IgD-negative memory B cell (primary cell): ENCODE data around the gene SPEG. TPM values are rescaled to one million over a fixed set of nuclear protein-coding genes. Genes with fewer than 3 reads are reported as not detected.
A peak's percentile ranks its signal among the peaks of the same experiment; 100 is the strongest.

Source experiments
- H3K27ac Mint-ChIP-seq, 3 donors: one replicate each; pipeline ENCODE4 v1.8.0; 2020 to 2022; ENCODE audit warnings: mild to moderate bottlenecking in 3 of 3, mixed read lengths in 3 of 3, moderate library complexity in 1 of 3
- H3K27me3 Mint-ChIP-seq: one replicate; pipeline ENCODE4 v1.8.0; 2021; ENCODE audit warnings: mixed read lengths
- H3K36me3 Mint-ChIP-seq: one replicate; pipeline ENCODE4 v1.8.0; 2020; ENCODE audit warnings: mild to moderate bottlenecking, mixed read lengths
- H3K4me1 Mint-ChIP-seq, 3 donors: one replicate each; pipeline ENCODE4 v1.8.0; 2020 to 2022; ENCODE audit warnings: mixed read lengths in 3 of 3, mild to moderate bottlenecking in 1 of 3
- H3K4me3 Mint-ChIP-seq, 4 donors: one replicate each; pipeline ENCODE4 v1.8.0; 2020 to 2022; ENCODE audit warnings: mild to moderate bottlenecking in 4 of 4, mixed read lengths in 4 of 4, moderate library complexity in 3 of 4
- H3K9me3 Mint-ChIP-seq, 3 donors: one replicate each; pipeline ENCODE4 v1.8.0; 2020 to 2021; ENCODE audit warnings: mixed read lengths in 3 of 3, mild to moderate bottlenecking in 1 of 3
- polyA plus RNA-seq: library from polyadenylated mRNA; unstranded; fragments of 300-500 nt; fragmentation: Illumina TruSeq; gene quantifications from one replicate; pipeline ENCODE4 v1.2.3, GENCODE V29; 2021

The SPEG gene
- polyA plus RNA-seq, 1 donor from 2014 or later: not detected

DNA sequence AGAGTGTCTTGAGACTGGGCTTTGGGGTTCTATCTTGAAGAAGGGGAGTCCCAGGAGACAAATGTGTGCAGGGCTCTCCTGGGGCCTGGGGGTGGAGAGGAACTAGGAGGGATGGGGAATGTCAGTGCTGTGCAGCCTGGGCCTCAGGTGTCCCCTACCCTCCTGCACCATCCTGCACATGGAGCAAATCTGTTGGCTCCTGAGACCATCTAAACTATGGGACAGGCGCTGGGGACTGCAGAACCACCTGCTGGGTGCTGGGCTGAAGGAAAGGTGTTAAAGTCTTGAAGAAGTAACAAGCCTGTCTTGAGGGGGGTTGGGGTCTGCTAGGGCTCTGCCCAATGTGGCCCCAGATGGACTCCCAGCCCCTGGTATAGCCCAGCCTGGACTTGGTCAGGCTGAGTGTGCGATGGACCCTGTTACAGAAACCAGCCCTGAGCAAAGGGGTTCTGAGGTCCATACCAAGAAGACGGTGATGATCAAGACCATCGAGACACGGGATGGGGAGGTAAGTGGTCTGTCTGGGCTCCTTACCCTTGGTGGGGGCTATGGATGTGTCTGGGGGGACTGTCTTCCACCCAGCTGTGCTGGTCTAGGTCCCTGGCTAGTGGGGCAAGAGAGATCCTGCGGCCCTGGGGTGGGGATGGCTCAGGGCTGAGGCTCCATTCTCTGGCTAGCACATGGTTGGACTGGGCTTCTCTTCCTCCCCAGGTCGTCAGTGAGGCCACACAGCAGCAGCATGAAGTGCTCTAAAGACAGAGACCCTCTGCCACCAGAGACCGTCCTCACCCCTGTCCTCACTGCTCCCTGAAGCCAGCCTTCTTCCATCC, 9.2 kb upstream of the SPEG start:
- peaks cover 3% of the 10 kb centered on the region for H3K36me3 Mint-ChIP-seq
- H3K4me3 Mint-ChIP-seq: no peak overlapping the region
- no peak overlapping the region for H3K27ac Mint-ChIP-seq
- peaks cover 25% of the 10 kb centered on the region for H3K27me3 Mint-ChIP-seq
- H3K9me3 Mint-ChIP-seq: no peaks in the 10 kb centered on the region
- H3K4me1 Mint-ChIP-seq: no peaks in the 10 kb centered on the region

GRCh38 chr2:219426068-219426443, 8.6 kb upstream of the SPEG start:
- Mint-ChIP-seq H3K36me3 (peaks cover 3% of the 10 kb centered on the region), H3K27me3 (peaks cover 24% of the 10 kb centered on the region), H3K27ac (no peak overlapping the region), H3K4me3 (no peak overlapping the region), H3K4me1 (no peaks in the 10 kb centered on the region), H3K9me3 (no peaks in the 10 kb centered on the region)

DNA sequence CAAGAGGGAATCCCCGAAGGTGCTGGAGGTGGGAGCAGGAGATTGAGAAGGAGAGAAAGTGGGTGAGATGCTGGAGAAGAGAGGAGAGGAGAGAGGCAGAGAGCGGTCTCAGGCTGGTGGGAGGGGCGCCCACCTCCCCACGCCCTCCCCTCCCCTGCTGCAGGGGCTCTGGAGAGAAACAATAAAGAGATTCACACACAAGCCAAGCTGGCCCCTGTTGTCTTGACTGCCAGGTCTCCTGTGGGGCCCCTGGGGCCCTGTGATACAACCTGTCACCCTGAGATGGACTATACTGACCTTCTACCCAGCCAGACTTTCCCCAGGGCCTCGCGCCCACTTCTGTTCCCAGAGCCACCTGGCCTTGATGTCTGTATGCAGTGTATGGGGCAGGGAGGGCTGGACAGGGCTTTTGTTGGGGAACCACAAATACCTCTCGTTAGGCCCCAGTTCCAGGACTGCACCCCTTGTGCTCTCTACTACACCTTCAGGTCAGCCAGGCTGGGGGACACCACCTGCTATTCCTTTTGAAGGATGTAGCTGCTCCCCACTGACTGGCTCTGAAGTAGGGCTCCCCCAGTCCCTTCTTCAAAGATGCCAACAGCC, 8.0 kb upstream of the SPEG start:
- Mint-ChIP-seq H3K27ac (no peak overlapping the region), H3K4me3 (no peak overlapping the region), H3K27me3 (peaks cover 20% of the 10 kb centered on the region), H3K9me3 (no peaks in the 10 kb centered on the region), H3K4me1 (no peaks in the 10 kb centered on the region), H3K36me3 (peaks cover 6% of the 10 kb centered on the region)

- Mint-ChIP-seq H3K4me3 (no peak overlapping the region), H3K36me3 (peaks cover 6% of the 10 kb centered on the region), H3K27me3 (peaks cover 27% of the 10 kb centered on the region), H3K27ac (no peak overlapping the region), H3K9me3 (no peaks in the 10 kb centered on the region), H3K4me1 (no peaks in the 10 kb centered on the region)
These were observed 6.2 kb upstream of the SPEG start for GRCh38 chr2:219428469-219428868.

DNA sequence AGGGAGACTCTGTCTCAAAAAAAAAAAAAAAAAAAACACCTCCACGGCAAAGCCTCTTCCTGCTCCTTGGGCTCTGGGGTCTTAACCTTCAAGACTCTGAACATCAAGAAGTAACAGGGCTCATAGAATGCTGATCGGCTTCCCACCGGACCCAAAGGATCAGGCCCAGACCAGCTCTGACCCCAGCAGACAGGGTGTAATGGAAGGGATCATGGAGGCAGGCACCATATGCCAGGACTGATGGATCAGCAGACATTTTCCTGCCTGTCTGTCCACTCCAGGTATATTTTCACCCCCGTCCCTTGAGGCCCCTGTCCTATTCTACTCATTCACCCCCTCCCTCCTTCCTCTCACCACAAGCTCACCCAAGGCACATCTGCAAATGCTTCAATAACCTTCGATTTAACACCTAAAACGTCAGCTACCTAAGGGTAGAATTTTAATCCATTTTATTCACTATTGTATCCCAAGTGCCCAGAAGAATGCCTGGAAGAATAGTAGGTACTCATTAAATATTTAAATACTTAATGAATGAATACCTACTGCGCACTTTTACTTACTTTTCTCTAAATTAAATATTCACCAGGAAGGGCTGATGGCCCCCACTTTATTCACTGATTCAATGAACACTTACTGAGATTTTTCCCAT, 4.6 kb upstream of the SPEG start:
- H3K4me3 Mint-ChIP-seq: no peak overlapping the region
- no peaks in the 10 kb centered on the region for H3K9me3 Mint-ChIP-seq
- H3K36me3 Mint-ChIP-seq: peaks cover 6% of the 10 kb centered on the region
- H3K4me1 Mint-ChIP-seq: no peaks in the 10 kb centered on the region
- H3K27me3 Mint-ChIP-seq: peaks cover 23% of the 10 kb centered on the region
- peak overlapping the region in 1 of 3 donors; percentile 31 for H3K27ac Mint-ChIP-seq

DNA sequence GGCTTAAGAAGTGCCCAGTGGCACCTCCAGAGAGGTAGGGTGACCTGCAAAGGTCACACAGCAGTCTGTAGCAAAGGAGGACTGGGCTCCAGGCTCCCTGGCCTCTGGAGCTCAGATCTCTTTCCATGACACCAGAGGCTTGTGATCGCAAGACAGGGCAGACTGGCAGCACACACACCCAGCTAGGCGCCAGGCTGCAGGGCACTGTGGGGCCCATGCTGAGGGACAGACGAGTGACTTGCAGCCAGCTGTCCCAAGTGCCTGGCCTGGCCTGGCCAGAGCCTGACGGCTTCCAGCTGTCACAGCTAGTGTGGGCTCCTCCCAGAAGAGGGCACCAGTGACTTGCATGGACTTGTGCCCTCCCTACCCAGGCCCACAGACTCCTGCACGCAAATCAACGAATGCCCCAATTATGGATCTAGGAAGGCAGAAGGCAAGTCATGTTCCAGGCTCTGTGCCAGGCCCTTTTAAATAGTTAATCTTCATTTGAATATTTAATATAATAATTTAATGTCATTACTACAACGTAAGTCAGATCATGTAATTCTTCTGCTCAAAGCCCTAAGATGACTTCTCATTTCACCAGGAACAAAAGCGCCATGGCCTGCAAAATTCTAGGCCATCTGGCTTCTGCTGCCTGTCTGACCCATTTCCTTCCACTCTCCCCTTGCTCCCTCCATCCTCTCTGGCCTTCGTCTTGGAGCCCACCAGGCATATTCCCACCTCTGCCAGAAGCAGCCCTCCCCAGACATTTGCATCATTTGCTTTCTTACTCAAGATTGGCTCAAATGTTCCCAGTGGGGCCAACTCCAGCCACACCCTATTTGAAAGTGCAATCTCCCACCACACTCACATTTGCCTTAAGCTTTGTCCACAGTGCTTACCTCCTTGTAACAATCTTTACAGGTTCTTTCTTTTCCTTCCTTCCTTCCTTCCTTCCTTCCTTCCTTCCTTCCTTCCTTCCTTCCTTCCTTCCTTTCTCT, 3.7 kb upstream of the SPEG start:
- Mint-ChIP-seq H3K27me3 (peaks cover 19% of the 10 kb centered on the region), H3K4me3 (no peak overlapping the region), H3K36me3 (peaks cover 6% of the 10 kb centered on the region), H3K27ac (no peak overlapping the region), H3K4me1 (peaks cover 0 to 2% (median 0%) of the 10 kb centered on the region in 3 donors), H3K9me3 (peaks cover 0 to 2% (median 0%) of the 10 kb centered on the region in 3 donors)

GRCh38 chr2:219433666-219434467, 776 bp upstream of the SPEG start:
- Mint-ChIP-seq H3K4me3 (no peak overlapping the region), H3K27me3 (peaks cover 18% of the 10 kb centered on the region), H3K4me1 (peaks cover 0 to 2% (median 0%) of the 10 kb centered on the region in 3 donors), H3K36me3 (peaks cover 3% of the 10 kb centered on the region), H3K9me3 (peaks cover 0 to 2% (median 0%) of the 10 kb centered on the region in 3 donors), H3K27ac (no peak overlapping the region)

GRCh38 chr2:219434468-219434717, 250 bp upstream of the SPEG start:
- Mint-ChIP-seq H3K27ac (no peak overlapping the region), H3K4me1 (peaks cover 0 to 2% (median 0%) of the 10 kb centered on the region in 3 donors), H3K9me3 (peaks cover 0 to 2% (median 0%) of the 10 kb centered on the region in 3 donors), H3K27me3 (peaks cover 18% of the 10 kb centered on the region), H3K4me3 (no peak overlapping the region), H3K36me3 (peaks cover 3% of the 10 kb centered on the region)

DNA sequence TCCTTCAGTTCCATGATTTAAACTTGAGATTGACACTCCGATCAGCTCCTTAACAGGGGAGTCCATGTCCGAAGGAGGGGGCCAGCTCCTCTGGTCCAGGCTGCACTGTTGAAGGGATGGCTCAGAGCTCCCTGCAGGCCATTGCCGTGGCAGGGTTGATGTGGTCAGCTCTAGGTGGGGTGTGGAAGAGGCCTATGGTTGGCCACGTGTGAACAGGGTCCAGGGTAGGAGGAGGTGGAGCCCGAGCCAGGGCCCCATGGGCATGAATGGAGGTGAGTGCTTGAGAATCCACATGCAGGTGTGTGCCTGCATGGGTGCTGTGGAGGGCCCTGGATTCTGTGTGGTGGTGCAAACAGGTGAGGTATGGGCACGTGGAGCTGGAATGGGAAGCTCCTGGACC, 1.1 kb downstream of the SPEG start:
- peak overlapping the region in 1 of 4 donors; percentile 20 for H3K4me3 Mint-ChIP-seq

GRCh38 chr2:219436491-219436890, 1.8 kb downstream of the SPEG start:
- Mint-ChIP-seq H3K4me1 (peaks cover 3 to 5% (median 4%) of the 10 kb centered on the region in 3 donors), H3K9me3 (peaks cover 0 to 2% (median 0%) of the 10 kb centered on the region in 3 donors), H3K36me3 (no peaks in the 10 kb centered on the region), H3K27ac (no peak overlapping the region), H3K4me3 (peak overlapping the region in 1 of 4 donors; percentile 79), H3K27me3 (peaks cover 29% of the 10 kb centered on the region)

More for the DNA sequence above, 1.1 kb downstream of the SPEG start:
- peaks cover 21% of the 10 kb centered on the region for H3K27me3 Mint-ChIP-seq
- H3K27ac Mint-ChIP-seq: peak overlapping the region in 1 of 3 donors; percentile 84
- peaks cover 0 to 2% (median under 1%) of the 10 kb centered on the region in 3 donors for H3K4me1 Mint-ChIP-seq
- H3K9me3 Mint-ChIP-seq: peaks cover 0 to 2% (median 0%) of the 10 kb centered on the region in 3 donors
- H3K36me3 Mint-ChIP-seq: peaks cover 3% of the 10 kb centered on the region

DNA sequence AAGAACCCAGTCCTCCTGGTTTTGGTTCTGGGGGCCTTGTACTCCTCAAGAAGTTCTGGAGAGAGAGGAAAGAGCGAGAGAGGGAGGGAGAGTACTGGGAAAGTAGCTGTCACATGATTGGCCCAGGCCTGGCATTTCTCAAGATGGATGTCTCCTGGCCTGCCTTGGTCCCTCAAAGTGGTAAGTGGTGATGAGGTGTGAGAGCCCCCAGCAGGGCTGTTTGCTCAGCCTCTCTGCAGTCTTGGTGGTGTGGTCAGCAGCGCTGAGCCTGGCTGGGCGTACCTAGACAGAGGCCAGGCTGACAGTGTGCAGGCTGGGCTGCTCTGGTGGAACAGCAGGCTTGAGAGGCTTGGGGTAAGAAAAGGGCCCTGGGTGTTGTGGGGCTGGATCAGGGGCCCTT, 2.5 kb downstream of the SPEG start:
- Mint-ChIP-seq H3K36me3 (no peaks in the 10 kb centered on the region), H3K27me3 (peaks cover 29% of the 10 kb centered on the region), H3K4me3 (no peak overlapping the region), H3K4me1 (peaks cover 3 to 5% (median 5%) of the 10 kb centered on the region in 3 donors), H3K27ac (no peak overlapping the region), H3K9me3 (peaks cover 0 to 2% (median 0%) of the 10 kb centered on the region in 3 donors)

DNA sequence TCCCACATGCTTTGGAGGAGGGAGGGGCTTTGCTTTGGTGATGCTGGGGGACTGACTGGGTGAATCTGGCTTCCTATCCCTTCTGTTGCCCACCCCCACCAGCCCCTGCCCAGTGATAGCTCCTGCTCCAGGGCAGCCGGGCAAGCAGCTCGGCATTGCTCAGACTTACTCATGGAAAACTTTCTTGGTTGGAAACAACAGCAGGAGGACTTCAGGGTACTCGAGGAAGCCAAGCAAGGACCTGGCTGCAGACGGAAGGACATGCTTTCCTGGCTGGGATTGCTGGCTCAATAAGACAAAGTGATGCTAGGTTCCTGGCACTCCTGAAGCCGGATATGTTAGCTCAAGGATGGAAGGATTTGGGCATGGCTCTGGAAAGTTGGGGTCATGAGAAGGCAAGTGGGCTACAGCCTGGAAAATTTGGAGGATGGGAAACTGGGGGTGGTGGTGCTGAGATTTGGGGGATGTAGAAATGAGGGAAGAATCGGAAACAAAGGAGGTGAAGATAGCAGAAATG, 3.1 kb downstream of the SPEG start:
- Mint-ChIP-seq H3K4me1 (peaks cover 3 to 7% (median 5%) of the 10 kb centered on the region in 3 donors), H3K4me3 (no peak overlapping the region), H3K36me3 (no peaks in the 10 kb centered on the region), H3K27ac (no peak overlapping the region), H3K27me3 (peaks cover 27% of the 10 kb centered on the region), H3K9me3 (peaks cover 0 to 2% (median 0%) of the 10 kb centered on the region in 3 donors)

DNA sequence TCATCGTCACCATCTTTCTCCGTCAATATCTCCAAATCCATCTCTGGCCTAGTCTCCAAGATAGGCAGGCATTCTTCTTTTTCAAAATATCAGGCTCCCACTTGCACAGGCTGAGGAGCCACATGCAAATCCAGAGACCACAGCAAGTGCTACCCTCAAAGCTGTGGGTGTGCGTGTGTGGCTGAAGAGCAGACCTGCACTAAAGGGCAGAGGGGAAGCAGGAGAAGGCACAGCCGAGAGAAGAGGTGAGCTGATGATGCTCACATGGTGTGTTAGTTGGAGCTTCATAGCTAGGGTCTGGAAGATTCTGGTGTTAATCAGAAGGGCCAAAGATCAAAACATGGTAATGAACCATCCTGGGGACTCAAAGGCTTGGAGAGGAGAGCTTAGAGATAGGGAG, 3.8 kb downstream of the SPEG start:
- Mint-ChIP-seq H3K36me3 (no peaks in the 10 kb centered on the region), H3K27me3 (peaks cover 27% of the 10 kb centered on the region), H3K4me1 (peaks cover 3 to 9% (median 5%) of the 10 kb centered on the region in 3 donors), H3K4me3 (no peak overlapping the region), H3K9me3 (peaks cover 0 to 2% (median 0%) of the 10 kb centered on the region in 3 donors), H3K27ac (no peak overlapping the region)

DNA sequence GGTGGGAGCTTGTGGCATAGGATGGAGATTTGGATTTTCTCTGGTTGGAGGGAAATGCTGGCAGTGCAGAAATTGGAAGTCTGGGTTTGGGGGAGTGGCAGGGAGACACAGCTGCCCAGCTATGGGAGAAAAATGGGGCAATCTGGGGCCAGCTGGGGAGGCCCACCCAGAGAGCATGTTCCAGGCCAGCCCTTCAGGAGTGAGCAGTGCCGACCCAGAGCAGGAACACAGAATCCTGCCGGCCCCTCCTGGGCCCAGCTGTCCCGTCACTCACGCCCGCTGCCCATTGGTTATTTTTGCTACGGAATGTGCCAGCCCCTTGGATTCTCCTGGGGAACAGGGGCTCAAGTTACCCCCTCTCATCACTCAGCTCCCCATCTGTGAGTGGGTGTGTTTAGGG, 4.9 kb downstream of the SPEG start:
- H3K9me3 Mint-ChIP-seq: peaks cover 0 to 2% (median 0%) of the 10 kb centered on the region in 3 donors
- no peaks in the 10 kb centered on the region for H3K36me3 Mint-ChIP-seq
- H3K27me3 Mint-ChIP-seq: peaks cover 32% of the 10 kb centered on the region
- peaks cover 3 to 9% (median 5%) of the 10 kb centered on the region in 3 donors for H3K4me1 Mint-ChIP-seq
- peak overlapping the region in 1 of 4 donors; percentile 42 for H3K4me3 Mint-ChIP-seq
- H3K27ac Mint-ChIP-seq: no peak overlapping the region
